Endometrial microvascular endothelial cells (primary cell): ENCODE data around the gene MAD1L1. TPM values are rescaled to one million over a fixed set of nuclear protein-coding genes. Genes with fewer than 3 reads are reported as not detected.

Experiments used
- total RNA-seq: library from RNA; depleted of rRNA; stranded (reverse); fragments of >200 nt; gene quantifications from one replicate; pipeline ENCODE4 v1.2.3, GENCODE V29; 2015; ENCODE audit errors: inconsistent ontology term

MAD1L1 gene
- total RNA-seq, 1 donor from 2014 or later = 44.7 TPM

Other genes starting within 250 kb of the MAD1L1 start
- gene MRM2, start 9.3 kb upstream of the MAD1L1 start, total RNA-seq = 30.4 TPM
- 18.6 TPM for gene NUDT1, start 9.3 kb upstream of the MAD1L1 start, total RNA-seq
- gene SNX8, start 81.5 kb upstream of the MAD1L1 start, total RNA-seq = 23.9 TPM
- gene EIF3B, start 121.9 kb upstream of the MAD1L1 start, total RNA-seq = 228 TPM
- 11.9 TPM for gene CHST12, start 170.7 kb upstream of the MAD1L1 start, total RNA-seq
- not detected for gene GRIFIN, start 243.5 kb upstream of the MAD1L1 start, total RNA-seq